ENCODE results near the gene CFAP20DC. TPM values are rescaled to one million over a fixed set of nuclear protein-coding genes. Genes with fewer than 3 reads are reported as not detected.
A peak's percentile ranks its signal among the peaks of the same experiment; 100 is the strongest.

CFAP20DC gene
- total RNA-seq, 1 donor = 2.2 TPM

GRCh38 chr3:58864480-58864879, 185.3 kb downstream of the CFAP20DC start:
- H3K4me2 ChIP-seq (ENCODE audit: insufficient read depth, low read length) = no peak overlapping the region
- no peaks in the 10 kb centered on the region for H3K27me3 ChIP-seq (ENCODE audit: insufficient read depth, low read length)
- no peak overlapping the region for H3K4me3 ChIP-seq (ENCODE audit: insufficient read depth, low read length)
- TF ChIP-seq CTCF (IDR thresholded peaks at IDR 0.05; ENCODE audit: extremely low read depth, low read depth, low read length) = no peak
- H3K9me3 ChIP-seq (ENCODE audit: low read depth, low read length) = no peaks in the 10 kb centered on the region
- no peak overlapping the region for H2AFZ ChIP-seq (ENCODE audit: low read length)
- H3K4me1 ChIP-seq (ENCODE audit: insufficient read depth, low read length) = no peaks in the 10 kb centered on the region
- H4K20me1 ChIP-seq (ENCODE audit: insufficient read depth, low read length) = no peaks in the 10 kb centered on the region
- H3K27ac ChIP-seq (ENCODE audit: low read depth, low read length) = no peak overlapping the region
- DNase-seq (ENCODE audit: insufficient read length, low spot score, missing footprints) = no peak
- H3K36me3 ChIP-seq (ENCODE audit: insufficient read depth, low read length) = no peaks in the 10 kb centered on the region
- no peaks in the 10 kb centered on the region for H3K79me2 ChIP-seq (ENCODE audit: insufficient read depth, low read length)

DNA sequence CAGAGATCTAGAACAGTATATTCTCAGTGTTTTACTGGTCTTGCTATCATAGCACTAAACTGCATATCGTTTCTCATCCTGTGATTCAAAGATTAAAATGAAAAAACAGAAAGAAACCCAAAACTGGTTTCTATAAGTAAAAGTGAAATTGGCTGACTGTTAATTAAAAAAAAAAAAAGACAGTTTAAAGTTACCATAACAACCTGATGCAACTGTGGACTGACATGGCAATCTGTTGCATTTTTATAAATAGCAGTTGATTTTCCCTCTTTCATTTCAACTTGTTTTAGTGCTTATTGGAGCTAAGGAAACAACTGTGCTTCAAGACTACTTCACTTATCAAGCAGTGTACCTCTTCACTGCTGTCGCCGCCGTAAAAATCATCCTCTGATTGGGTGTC, 186.6 kb downstream of the CFAP20DC start:
- no peak overlapping the region for H2AFZ ChIP-seq (ENCODE audit: low read length)
- H4K20me1 ChIP-seq (ENCODE audit: insufficient read depth, low read length) = no peaks in the 10 kb centered on the region
- no peak overlapping the region for H3K27ac ChIP-seq (ENCODE audit: low read depth, low read length)
- no peaks in the 10 kb centered on the region for H3K79me2 ChIP-seq (ENCODE audit: insufficient read depth, low read length)
- no peak for DNase-seq (ENCODE audit: insufficient read length, low spot score, missing footprints)
- H3K4me3 ChIP-seq (ENCODE audit: insufficient read depth, low read length) = no peak overlapping the region
- no peak for TF ChIP-seq CTCF (IDR thresholded peaks at IDR 0.05; ENCODE audit: extremely low read depth, low read depth, low read length)
- H3K27me3 ChIP-seq (ENCODE audit: insufficient read depth, low read length) = no peaks in the 10 kb centered on the region
- no peak overlapping the region for H3K4me2 ChIP-seq (ENCODE audit: insufficient read depth, low read length)
- H3K9me3 ChIP-seq (ENCODE audit: low read depth, low read length) = no peaks in the 10 kb centered on the region
- H3K36me3 ChIP-seq (ENCODE audit: insufficient read depth, low read length) = no peaks in the 10 kb centered on the region
- no peaks in the 10 kb centered on the region for H3K4me1 ChIP-seq (ENCODE audit: insufficient read depth, low read length)

GRCh38 chr3:58861551-58861950, 188.3 kb downstream of the CFAP20DC start:
- H2AFZ ChIP-seq (ENCODE audit: low read length) = no peak overlapping the region
- no peaks in the 10 kb centered on the region for H3K79me2 ChIP-seq (ENCODE audit: insufficient read depth, low read length)
- no peaks in the 10 kb centered on the region for H4K20me1 ChIP-seq (ENCODE audit: insufficient read depth, low read length)
- H3K4me1 ChIP-seq (ENCODE audit: insufficient read depth, low read length) = no peaks in the 10 kb centered on the region
- H3K9me3 ChIP-seq (ENCODE audit: low read depth, low read length) = no peaks in the 10 kb centered on the region
- H3K4me2 ChIP-seq (ENCODE audit: insufficient read depth, low read length) = no peak overlapping the region
- H3K4me3 ChIP-seq (ENCODE audit: insufficient read depth, low read length) = no peak overlapping the region
- no peaks in the 10 kb centered on the region for H3K27me3 ChIP-seq (ENCODE audit: insufficient read depth, low read length)
- H3K36me3 ChIP-seq (ENCODE audit: insufficient read depth, low read length) = no peaks in the 10 kb centered on the region
- no peak for TF ChIP-seq CTCF (IDR thresholded peaks at IDR 0.05; ENCODE audit: extremely low read depth, low read depth, low read length)
- DNase-seq (ENCODE audit: insufficient read length, low spot score, missing footprints) = no peak
- H3K27ac ChIP-seq (ENCODE audit: low read depth, low read length) = no peak overlapping the region

DNA sequence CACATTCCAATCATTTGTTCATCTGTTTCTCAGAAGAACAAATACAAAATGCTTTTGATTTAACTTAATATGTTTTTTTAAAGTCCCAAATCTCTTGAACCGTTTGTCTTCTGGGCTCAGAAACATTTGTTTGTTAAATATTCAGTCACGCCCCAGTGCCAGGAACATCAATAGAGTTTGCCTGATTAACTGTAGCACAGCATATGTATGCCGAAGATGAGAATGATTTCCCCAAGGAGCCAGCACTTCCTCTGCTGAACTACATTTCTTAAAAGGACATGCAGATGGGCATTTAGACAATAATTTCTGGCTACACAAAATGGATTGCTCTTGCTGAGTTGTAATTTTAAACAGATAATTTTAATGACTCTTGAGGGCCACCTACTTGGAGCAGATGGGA, 191.7 kb downstream of the CFAP20DC start:
- no peaks in the 10 kb centered on the region for H4K20me1 ChIP-seq (ENCODE audit: insufficient read depth, low read length)
- no peaks in the 10 kb centered on the region for H3K9me3 ChIP-seq (ENCODE audit: low read depth, low read length)
- TF ChIP-seq CTCF (IDR thresholded peaks at IDR 0.05; ENCODE audit: extremely low read depth, low read depth, low read length) = no peak
- peak overlapping the region; percentile 52 for H2AFZ ChIP-seq (ENCODE audit: low read length)
- no peak for DNase-seq (ENCODE audit: insufficient read length, low spot score, missing footprints)
- H3K27me3 ChIP-seq (ENCODE audit: insufficient read depth, low read length) = no peaks in the 10 kb centered on the region
- H3K79me2 ChIP-seq (ENCODE audit: insufficient read depth, low read length) = no peaks in the 10 kb centered on the region
- H3K4me1 ChIP-seq (ENCODE audit: insufficient read depth, low read length) = no peaks in the 10 kb centered on the region
- H3K36me3 ChIP-seq (ENCODE audit: insufficient read depth, low read length) = no peaks in the 10 kb centered on the region
- no peak overlapping the region for H3K27ac ChIP-seq (ENCODE audit: low read depth, low read length)
- no peak overlapping the region for H3K4me3 ChIP-seq (ENCODE audit: insufficient read depth, low read length)
- H3K4me2 ChIP-seq (ENCODE audit: insufficient read depth, low read length) = no peak overlapping the region
